DMS114 treated with DMSO at 0.1 percent for 48 hours (cell line): ENCODE results near the gene CLCN2.

Experiments
- DNase-seq: peaks from one replicate; lab custom pipeline; 2025; ENCODE audit not compliant: unreplicated experiment; lab: John Stamatoyannopoulos, UW

Gene CLCN2

GRCh38 chr3:184381261-184382224 lies 20.1 kb upstream of the CLCN2 start:
- no peak for DNase-seq

- DNase-seq, result no peak
These were observed 19.3 kb upstream of the CLCN2 start for GRCh38 chr3:184380627-184381260.

DNA sequence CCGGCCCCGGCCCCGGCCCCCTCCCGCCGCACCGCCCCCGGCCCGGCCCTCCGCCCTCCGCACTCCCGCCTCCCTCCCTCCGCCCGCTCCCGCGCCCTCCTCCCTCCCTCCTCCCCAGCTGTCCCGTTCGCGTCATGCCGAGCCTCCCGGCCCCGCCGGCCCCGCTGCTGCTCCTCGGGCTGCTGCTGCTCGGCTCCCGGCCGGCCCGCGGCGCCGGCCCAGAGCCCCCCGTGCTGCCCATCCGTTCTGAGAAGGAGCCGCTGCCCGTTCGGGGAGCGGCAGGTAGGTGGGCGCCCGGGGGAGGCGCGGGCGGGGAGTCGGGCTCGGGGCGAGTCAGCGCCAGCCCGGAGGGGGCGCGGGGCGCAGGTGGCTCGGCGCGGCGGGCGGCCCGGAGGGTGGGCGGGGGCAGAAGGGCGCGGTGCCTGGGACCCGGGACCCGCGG lies 18.8 kb upstream of the CLCN2 start:
- no peak for DNase-seq

- DNase-seq, result no peak
These were observed 18.2 kb upstream of the CLCN2 start, which contains the start of gene CHRD for GRCh38 chr3:184379358-184380184. Gene CHRD (plus strand): TSS chr3:184380054. CDS start chr3:184380319, 265 bp downstream.

GRCh38 chr3:184378651-184379357 lies 17.4 kb upstream of the CLCN2 start:
- no peak for DNase-seq

- DNase-seq, result no peak
These were observed 16.6 kb upstream of the CLCN2 start, which contains the start of gene THPO for GRCh38 chr3:184377882-184378445. Gene THPO (minus strand): TSS chr3:184378207. CDS start chr3:184376259, 1,948 bp downstream.

DNA sequence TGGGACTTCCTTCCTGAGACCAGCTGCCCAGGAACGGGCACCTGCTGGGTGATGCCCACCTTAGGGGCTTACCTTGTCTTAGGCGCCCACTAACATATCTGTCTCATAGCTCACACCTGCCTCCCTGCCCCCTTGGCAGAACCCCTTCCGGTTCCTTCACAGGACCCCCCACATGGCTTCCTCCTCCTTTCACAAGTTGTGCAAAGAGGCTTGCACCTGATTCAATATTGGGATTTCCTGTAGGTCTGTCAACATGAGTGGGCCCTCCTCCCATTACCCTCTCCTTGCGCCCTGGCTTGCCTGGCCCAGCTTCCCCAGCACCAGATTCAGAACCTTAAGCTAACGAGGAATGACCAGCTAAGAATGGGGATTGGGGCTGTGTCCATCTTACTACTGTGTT lies 16.0 kb upstream of the CLCN2 start:
- DNase-seq, result no peak

DNA sequence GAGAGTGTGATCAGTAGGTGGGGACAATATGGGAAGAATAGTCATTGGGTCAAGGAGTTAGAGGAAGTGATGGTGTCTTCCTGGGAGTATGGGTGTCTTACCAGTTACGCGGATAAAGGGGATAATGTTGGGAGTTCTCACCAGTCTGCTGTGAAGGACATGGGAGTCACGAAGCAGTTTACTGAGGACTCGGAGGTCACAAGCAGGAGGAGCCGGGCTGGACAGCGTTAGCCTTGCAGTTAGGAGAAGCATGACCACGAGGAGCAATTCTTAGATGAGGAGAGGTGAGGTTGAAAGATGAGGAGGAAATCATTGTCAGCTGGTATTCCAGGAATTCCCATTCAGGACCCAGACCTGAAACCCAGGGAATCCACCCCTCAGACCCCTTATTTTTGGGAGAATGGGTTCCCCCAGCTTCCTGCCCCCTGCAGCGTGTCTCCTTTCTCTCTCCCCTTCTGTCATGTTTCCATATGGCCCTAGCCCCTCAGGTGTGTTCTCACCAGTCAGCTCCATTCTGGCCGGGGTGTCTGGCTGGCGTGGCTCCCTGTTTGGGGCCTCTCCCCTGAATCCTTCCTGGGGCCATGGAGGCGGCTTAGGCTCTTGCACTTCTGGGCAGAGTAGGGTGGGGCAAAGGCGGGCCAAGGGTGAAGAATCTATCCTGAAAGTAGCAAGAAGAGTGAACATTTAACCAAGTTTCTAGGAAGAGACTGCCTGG lies 14.5 kb upstream of the CLCN2 start:
- no peak for DNase-seq

DNA sequence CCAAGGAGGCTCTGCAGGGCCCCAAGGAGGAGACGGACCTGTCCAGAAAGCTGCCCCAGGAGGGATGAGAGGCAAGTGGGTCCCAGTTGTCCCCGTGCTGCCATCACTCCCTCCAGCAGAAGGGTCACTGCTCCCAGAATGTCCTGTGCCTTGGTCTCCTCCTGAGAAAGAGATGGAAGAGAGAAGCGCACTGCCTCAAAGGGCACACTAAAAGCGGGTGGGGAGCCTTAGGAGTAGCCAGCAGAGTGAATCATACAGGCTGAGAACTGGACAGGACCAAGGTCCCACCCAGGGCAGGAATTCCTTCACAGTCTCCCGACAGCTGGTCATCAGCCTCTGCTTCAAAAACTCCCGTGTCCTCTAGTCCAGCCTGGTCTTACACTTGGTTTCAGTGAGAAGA lies 12.0 kb upstream of the CLCN2 start:
- DNase-seq, result no peak

- no peak for DNase-seq
These were observed 11.5 kb upstream of the CLCN2 start for GRCh38 chr3:184372911-184373310.

- no peak for DNase-seq
These were observed 11.0 kb upstream of the CLCN2 start for GRCh38 chr3:184372296-184372821.

- DNase-seq, result peak; percentile 70
These were observed 10.2 kb upstream of the CLCN2 start for GRCh38 chr3:184371570-184372018.

DNA sequence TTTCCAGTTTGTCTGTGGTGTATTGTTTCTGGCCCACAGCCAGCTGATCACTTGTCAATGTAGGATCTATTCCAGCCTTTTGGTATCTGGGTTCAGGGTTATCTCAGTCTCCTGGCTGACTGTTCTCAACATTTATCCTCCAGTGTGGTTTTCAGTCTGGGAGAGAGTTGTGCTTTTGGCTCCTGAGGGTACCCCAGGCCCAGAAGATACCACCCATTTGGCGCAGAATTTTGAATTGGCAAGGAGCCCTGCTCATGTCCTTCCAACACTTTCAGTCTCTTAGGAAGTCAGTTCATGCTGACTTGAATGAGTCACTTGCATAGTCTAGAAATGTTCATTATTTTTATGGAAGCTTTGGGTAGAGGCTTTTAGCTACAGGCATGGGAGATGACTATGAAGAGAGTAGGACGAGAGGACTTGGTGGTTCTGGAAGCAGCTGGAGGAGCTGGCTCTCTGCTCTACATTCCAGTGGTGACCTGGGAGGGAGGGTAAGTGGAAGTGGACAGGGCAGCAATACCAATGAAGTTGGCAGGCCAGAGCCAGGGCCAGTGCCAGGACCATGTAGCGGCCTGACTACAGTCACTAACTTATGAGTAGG lies 7.3 kb upstream of the CLCN2 start:
- no peak for DNase-seq

- no peak for DNase-seq
These were observed 6.7 kb upstream of the CLCN2 start for GRCh38 chr3:184368116-184368515.

- DNase-seq, result no peak
These were observed 5.3 kb upstream of the CLCN2 start for GRCh38 chr3:184366619-184367289.

DNA sequence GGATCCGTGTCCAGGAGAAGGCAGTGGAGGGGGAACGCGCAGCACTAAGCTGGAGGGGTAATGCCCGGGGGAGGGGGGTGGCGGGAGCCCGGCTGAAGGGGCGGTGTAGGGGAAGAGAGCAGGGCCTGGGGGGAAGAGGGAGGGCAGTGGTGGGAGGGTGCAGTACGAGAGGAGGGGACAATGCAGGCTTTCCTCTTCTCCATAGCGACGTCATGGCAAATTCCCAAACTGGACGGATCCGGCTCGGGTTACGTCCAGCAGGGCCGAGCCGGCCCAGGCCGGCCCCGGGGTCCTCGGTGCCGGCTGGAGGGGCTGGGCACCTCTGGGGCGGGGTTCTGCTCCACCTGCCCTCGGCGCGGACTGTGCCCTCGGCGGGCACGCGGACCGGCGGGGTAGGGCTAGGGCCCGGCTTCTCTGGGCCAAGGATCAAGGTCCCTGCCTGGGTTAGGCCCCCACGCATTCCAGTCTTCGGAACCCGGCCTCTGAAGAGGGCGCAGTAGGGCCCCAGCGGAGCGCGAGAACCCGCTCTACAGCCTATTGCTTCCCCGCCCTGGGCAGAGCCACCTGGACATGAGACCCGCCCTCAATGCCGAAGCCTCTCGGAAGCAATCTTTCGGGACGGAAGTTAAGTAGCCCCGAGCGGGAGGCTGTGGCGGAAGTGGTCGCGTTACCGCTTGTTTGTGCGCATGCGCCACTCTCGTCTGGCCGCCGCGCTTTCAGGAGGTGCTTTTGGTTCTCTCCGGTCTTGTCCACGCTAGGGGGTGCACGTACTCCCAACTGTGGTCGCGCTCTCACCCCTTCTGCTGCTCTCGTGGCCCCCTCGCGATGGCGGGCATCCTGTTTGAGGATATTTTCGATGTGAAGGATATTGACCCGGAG lies 1.5 kb upstream of the CLCN2 start:
- peak; percentile 94 for DNase-seq

- peak; percentile 53 for DNase-seq
These were observed 695 bp upstream of the CLCN2 start for GRCh38 chr3:184361932-184362667.
